ENCODE results near the gene PRRX1.

The PRRX1 gene

GRCh38 chr1:170707959-170708655 is 44.2 kb downstream of the PRRX1 start:
- DNase-seq (ENCODE audit: low read depth), result peak; percentile 89
- H3K4me3 ChIP-seq (ENCODE audit: low read depth, low read length), result no peak overlapping the region
- in situ Hi-C loops (cut with HindIII; ENCODE audit: low sequenced_read_pairs), result no loop called here
- TF ChIP-seq, protein P1, sequence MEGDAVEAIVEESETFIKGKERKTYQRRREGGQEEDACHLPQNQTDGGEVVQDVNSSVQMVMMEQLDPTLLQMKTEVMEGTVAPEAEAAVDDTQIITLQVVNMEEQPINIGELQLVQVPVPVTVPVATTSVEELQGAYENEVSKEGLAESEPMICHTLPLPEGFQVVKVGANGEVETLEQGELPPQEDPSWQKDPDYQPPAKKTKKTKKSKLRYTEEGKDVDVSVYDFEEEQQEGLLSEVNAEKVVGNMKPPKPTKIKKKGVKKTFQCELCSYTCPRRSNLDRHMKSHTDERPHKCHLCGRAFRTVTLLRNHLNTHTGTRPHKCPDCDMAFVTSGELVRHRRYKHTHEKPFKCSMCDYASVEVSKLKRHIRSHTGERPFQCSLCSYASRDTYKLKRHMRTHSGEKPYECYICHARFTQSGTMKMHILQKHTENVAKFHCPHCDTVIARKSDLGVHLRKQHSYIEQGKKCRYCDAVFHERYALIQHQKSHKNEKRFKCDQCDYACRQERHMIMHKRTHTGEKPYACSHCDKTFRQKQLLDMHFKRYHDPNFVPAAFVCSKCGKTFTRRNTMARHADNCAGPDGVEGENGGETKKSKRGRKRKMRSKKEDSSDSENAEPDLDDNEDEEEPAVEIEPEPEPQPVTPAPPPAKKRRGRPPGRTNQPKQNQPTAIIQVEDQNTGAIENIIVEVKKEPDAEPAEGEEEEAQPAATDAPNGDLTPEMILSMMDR (IDR thresholded peaks at IDR 0.05; ENCODE audit: low read depth, low read length, missing control alignments), result no peak

GRCh38 chr1:170711682-170712081 is 47.8 kb downstream of the PRRX1 start:
- in situ Hi-C loops (cut with HindIII; ENCODE audit: low sequenced_read_pairs), result no loop called here
- H3K4me3 ChIP-seq (ENCODE audit: low read depth, low read length), result no peak overlapping the region
- peak; percentile 22 for DNase-seq (ENCODE audit: low read depth)
- TF ChIP-seq, protein P1 (IDR thresholded peaks at IDR 0.05; ENCODE audit: low read depth, low read length, missing control alignments), result no peak

GRCh38 chr1:170714163-170714562 is 50.2 kb downstream of the PRRX1 start:
- TF ChIP-seq, protein P1 (IDR thresholded peaks at IDR 0.05; ENCODE audit: low read depth, low read length, missing control alignments), result no peak
- in situ Hi-C loops (cut with HindIII; ENCODE audit: low sequenced_read_pairs), result no loop called here
- no peak overlapping the region for H3K4me3 ChIP-seq (ENCODE audit: low read depth, low read length)
- no peak for DNase-seq (ENCODE audit: low read depth)

- H3K4me3 ChIP-seq (ENCODE audit: low read depth, low read length), result no peak overlapping the region
- DNase-seq (ENCODE audit: low read depth), result no peak
- in situ Hi-C loops (cut with HindIII; ENCODE audit: low sequenced_read_pairs), result no loop called here
- TF ChIP-seq, protein P1 (IDR thresholded peaks at IDR 0.05; ENCODE audit: low read depth, low read length, missing control alignments), result no peak
These were observed 51.0 kb downstream of the PRRX1 start for GRCh38 chr1:170714938-170715337.

DNA sequence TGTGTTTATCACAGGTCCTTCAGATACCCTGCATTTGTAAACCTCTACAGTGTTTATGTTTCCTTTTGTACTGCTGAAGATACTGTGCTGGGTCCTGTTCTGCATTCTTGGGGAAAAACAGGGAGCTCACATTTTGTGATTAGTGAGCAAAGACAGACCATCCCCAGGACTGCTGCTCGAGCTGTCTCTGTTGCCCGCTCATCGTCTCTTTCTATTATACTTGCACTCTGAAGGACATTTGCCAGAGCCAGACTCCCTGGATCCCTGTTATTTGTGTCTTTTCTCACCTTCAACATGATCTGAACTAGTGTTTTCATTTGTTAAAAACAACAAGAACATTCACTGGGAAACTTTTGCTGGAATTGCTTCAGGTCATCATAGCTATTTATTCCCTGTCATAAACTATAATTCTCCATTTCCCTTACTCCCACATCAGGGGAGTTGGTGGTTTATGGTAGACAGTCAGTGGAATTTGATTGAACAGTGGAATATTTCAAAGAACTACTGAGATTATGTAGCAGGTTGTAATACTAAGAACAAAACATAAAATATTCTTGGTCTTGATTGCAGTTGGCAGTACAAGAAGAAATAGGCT is 53.0 kb downstream of the PRRX1 start:
- TF ChIP-seq, protein P1 (IDR thresholded peaks at IDR 0.05; ENCODE audit: low read depth, low read length, missing control alignments), result no peak
- no peak overlapping the region for H3K4me3 ChIP-seq (ENCODE audit: low read depth, low read length)
- in situ Hi-C loops (cut with HindIII; ENCODE audit: low sequenced_read_pairs), result no loop called here
- no peak for DNase-seq (ENCODE audit: low read depth)

GRCh38 chr1:170720661-170721060 is 56.7 kb downstream of the PRRX1 start:
- in situ Hi-C loops (cut with HindIII; ENCODE audit: low sequenced_read_pairs), result no loop called here
- TF ChIP-seq, protein P1 (IDR thresholded peaks at IDR 0.05; ENCODE audit: low read depth, low read length, missing control alignments), result no peak
- no peak for DNase-seq (ENCODE audit: low read depth)
- no peak overlapping the region for H3K4me3 ChIP-seq (ENCODE audit: low read depth, low read length)

Data from astrocyte of the cerebellum (primary cell).